Transverse colon (tissue), 4 donors: Measurements from ENCODE around the gene HPD. TPM values are rescaled to one million over a fixed set of nuclear protein-coding genes. Genes with fewer than 3 reads are reported as not detected.

Source experiments
- DNase-seq: peaks from one replicate; pipeline ENCODE4 v3.0.0-alpha.2; 2019
- H3K27ac ChIP-seq, 4 donors: fragments of 200-600 bp; sonication (generic); 2 replicates each; pipeline ENCODE4 v1.5.1; 2016 to 2018; ENCODE audit warnings: inconsistent platforms in 4 of 4
- H3K27me3 ChIP-seq: fragments of 200-600 bp; sonication (generic); 2 replicates; pipeline ENCODE4 v1.5.1; 2017; ENCODE audit warnings: inconsistent platforms
- H3K36me3 ChIP-seq, 4 donors: fragments of 200-600 bp; sonication (generic); 2 replicates each; pipeline ENCODE4 v1.5.1; 2017 to 2019; ENCODE audit warnings: inconsistent platforms in 4 of 4
- H3K4me1 ChIP-seq, 4 donors: fragments of 200-600 bp; sonication (generic); 2 replicates each; pipeline ENCODE4 v1.5.1; 2017 to 2020; ENCODE audit warnings: inconsistent platforms in 4 of 4
- H3K4me3 ChIP-seq, 4 donors: fragments of 200-600 bp; sonication (generic); 1 replicate in 1 of 4; 2 replicates in 3 of 4; pipeline versions ENCODE4 v1.5.1 to v1.6.1; 2017 to 2019; ENCODE audit warnings: inconsistent platforms in 4 of 4
- H3K9me3 ChIP-seq, 2 donors: fragments of 200-600 bp; sonication (generic); 2 replicates each; pipeline ENCODE4 v1.5.1; 2017 to 2019; ENCODE audit warnings: inconsistent platforms in 2 of 2
- EP300 ChIP-seq: sonication (generic); formaldehyde crosslinking; IDR thresholded peaks from one replicate; pipeline ENCODE4 v1.6.1; 2017; ENCODE audit warnings: antibody characterized with exemption, low read depth
- POLR2A ChIP-seq: fragments of 450-650 bp; IDR thresholded peaks from one replicate; pipeline ENCODE4 v1.6.1; 2016; ENCODE audit warnings: antibody characterized with exemption, mild to moderate bottlenecking, moderate library complexity
- POLR2AphosphoS5 ChIP-seq, 3 donors: sonication (generic); formaldehyde crosslinking; IDR thresholded peaks; one replicate each; pipeline ENCODE4 v1.6.1; 2016; ENCODE audit warnings: antibody characterized with exemption in 3 of 3
- WGBS, 2 donors: methylation state at CpG; one replicate each; pipeline ENCODE4 v1.1.5; 2018; ENCODE audit warnings: low coverage in 1 of 2; 5-methylcytosine and 5-hydroxymethylcytosine counted together
- in situ Hi-C, 4 donors: fragments of 200-750 bp; cut with MboI; loops; one replicate each; pipeline versions ENCODE4 v1.15.0 to v1.15.1; 2017; ENCODE audit warnings: low sequenced_read_pairs in 3 of 4, low pct_ligation_motif_present in 1 of 4, low pct_unique_long_range_greater_than_20kb in 1 of 4
- intact Hi-C: fragments of 100-400 bp; cut with DNase I; formaldehyde crosslinking; loops from one replicate; pipeline ENCODE4 v1.15.1; 2023; ENCODE audit warnings: low total_unique reads
- total RNA-seq, 4 donors: library from RNA; depleted of rRNA; stranded (reverse); fragments of >200 nt; gene quantifications; one replicate each; pipeline ENCODE4 v1.1.0, GENCODE V29; 2016
- TF ChIP-seq, protein P1 (sequence below), 5 experiments: fragments of 200-600 bp in 3 of 5; fragments of 450-650 bp in 2 of 5; sonication (generic) in 3 of 5; IDR thresholded peaks; 1 replicate in 2 of 5; 2 replicates in 3 of 5; pipeline ENCODE4 v1.5.1; 2016 to 2017; ENCODE audit warnings: antibody characterized with exemption in 5 of 5, inconsistent platforms in 3 of 5, mild to moderate bottlenecking in 2 of 5, moderate library complexity in 1 of 5

The HPD gene
- total RNA-seq, 4 donors from 2014 or later = 0.41 TPM; not detected in 3

DNA sequence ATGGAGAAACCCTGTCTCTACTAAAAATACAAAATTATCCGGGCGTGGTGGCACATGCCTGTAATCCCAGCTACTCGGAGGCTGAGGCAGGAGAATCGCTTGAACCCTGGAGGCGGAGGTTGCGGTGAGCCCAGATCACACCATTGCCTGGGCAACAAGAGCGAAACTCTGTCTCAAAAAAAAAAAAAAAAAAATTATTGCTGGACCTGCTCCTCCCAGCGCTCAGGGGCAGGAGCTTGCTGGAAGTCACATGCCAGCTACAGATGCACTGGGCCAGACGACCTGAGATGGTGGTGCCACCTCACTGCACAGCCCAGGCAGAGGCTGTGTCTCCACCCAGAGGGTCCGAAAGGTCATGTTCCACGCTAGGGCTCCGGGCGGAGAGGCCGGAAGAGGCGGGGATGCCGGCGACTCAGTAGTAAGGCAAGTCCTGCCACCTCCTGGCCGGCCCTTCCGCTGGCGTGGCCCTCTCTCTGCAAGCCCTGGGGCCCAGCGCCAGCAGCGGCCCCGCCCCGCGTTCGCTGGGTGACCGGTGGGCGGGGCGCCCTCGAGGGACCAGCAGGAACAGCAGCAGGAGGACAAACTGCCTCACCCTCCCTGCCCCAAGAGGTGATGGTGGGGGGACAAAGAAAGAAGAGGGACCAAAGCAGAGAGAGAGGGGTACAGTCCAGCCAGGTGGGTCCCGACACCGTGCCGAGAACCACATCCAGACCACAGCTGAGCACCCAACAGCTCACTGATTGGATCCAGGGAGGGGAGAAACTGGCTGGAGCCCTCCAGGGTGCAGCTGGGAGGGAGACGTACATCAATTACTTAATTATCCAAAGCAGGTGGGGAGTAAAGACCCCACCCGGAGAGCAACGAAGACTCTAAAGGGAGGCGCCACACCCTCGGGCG, 61.6 kb downstream of the HPD start:
- no peaks in the 10 kb centered on the region for H3K27me3 ChIP-seq
- H3K9me3 ChIP-seq = no peaks in the 10 kb centered on the region
- in situ Hi-C loops (loop anchor here in 3 of 4 donors (10.0 kb wide), 2 partner anchors 88 to 102 kb away; partner anchors contain the start of gene PSMD9 (in 1 of the 3)), intact Hi-C loops (no loop called here)
- H3K27ac ChIP-seq = peak overlapping the region; percentile 100
- peak overlapping the region in 3 of 4 donors; percentile 3 to 77 (median 75) for H3K4me3 ChIP-seq
- peaks cover 49 to 70% (median 68%) of the 10 kb centered on the region in 4 donors for H3K4me1 ChIP-seq
- WGBS, 2 donors = 19% methylated on average over 39 of the region's 39 CpGs; no CpG with 5 or more reads in 1 of the 2 donors
- DNase-seq = peak; percentile 96
- peak; percentile 80 to 88 (median 82) for TF ChIP-seq POLR2AphosphoS5 (IDR thresholded peaks at IDR 0.05)
- TF ChIP-seq POLR2A = peak; percentile 74
- TF ChIP-seq, protein P1, sequence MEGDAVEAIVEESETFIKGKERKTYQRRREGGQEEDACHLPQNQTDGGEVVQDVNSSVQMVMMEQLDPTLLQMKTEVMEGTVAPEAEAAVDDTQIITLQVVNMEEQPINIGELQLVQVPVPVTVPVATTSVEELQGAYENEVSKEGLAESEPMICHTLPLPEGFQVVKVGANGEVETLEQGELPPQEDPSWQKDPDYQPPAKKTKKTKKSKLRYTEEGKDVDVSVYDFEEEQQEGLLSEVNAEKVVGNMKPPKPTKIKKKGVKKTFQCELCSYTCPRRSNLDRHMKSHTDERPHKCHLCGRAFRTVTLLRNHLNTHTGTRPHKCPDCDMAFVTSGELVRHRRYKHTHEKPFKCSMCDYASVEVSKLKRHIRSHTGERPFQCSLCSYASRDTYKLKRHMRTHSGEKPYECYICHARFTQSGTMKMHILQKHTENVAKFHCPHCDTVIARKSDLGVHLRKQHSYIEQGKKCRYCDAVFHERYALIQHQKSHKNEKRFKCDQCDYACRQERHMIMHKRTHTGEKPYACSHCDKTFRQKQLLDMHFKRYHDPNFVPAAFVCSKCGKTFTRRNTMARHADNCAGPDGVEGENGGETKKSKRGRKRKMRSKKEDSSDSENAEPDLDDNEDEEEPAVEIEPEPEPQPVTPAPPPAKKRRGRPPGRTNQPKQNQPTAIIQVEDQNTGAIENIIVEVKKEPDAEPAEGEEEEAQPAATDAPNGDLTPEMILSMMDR (IDR thresholded peaks at IDR 0.05) = peak in 4 of 5 experiments; percentile 22 to 55 (median 36)
- TF ChIP-seq EP300 = peak; percentile 16
- no peaks in the 10 kb centered on the region for H3K36me3 ChIP-seq

DNA sequence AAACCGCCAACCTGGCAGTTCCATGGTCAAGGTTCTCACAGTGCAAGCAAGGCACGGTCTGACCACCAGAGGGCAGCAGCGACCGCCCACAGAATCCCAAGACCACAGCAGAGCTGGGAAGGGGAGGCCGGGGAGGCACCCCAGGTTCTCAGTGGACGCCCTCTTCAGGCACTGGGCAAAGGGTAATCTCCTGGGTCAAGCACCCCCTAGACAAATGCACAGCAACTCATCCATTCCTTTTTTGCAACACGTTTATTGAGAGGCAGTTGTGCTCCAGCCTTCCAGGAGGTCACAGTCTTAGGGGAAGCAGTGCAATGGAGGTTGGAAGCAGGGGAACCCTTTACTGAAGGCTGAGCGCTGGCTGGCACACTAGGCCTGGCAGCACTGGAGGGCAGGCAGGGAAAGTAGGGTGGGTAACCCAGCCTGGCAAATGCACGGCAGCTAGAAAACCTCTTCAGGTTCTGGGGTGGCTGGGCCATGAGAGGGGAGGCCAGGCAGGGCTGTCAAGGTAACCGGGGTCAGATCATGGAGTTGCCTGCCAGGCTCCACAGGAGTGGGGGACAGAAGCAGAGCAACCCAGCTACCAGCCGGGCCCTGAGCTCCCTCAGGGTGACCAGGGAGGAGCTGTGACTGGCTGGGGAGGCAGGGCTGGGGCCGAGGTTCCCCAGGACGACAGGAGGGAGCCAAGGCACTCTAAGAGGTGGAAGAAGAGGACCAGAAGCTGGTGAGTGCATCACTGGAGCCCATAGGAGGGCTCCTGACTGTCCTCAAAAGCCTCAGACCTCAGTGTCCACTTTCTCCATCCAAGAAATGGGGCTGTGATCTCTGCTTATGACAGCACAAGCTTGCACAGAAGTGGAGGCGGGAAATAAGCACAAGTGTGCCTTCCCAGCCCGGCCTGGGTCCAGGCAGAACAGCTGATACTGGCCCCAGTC, 63.4 kb downstream of the HPD start:
- Histone ChIP-seq H3K9me3 (no peaks in the 10 kb centered on the region), H3K27ac (peak overlapping the region; percentile 100), H3K36me3 (no peaks in the 10 kb centered on the region), H3K27me3 (no peaks in the 10 kb centered on the region), H3K4me1 (peaks cover 49 to 88% (median 71%) of the 10 kb centered on the region in 4 donors), H3K4me3 (peak overlapping the region in 1 of 4 donors; percentile 33)
- intact Hi-C loops = loop anchor here (2.0 kb wide), 2 partner anchors 18 to 94 kb away; partner anchors contain the start of gene PSMD9
- DNase-seq = peak; percentile 94
- 33 to 100% methylated on average over 2 to 14 of the region's 15 CpGs for WGBS, 2 donors
- TF ChIP-seq EP300 (no peak), POLR2AphosphoS5 (IDR thresholded peaks at IDR 0.05) (peak in 2 of 3 donors; percentile 27 to 48), POLR2A (no peak)
- TF ChIP-seq, protein P1 (IDR thresholded peaks at IDR 0.05) = peak; percentile 91 to 98 (median 97)
- in situ Hi-C loops = loop anchor here in 3 of 4 donors (10.0 kb wide), 2 partner anchors 90 to 100 kb away; partner anchors contain the start of gene PSMD9 (in 1 of the 3)

DNA sequence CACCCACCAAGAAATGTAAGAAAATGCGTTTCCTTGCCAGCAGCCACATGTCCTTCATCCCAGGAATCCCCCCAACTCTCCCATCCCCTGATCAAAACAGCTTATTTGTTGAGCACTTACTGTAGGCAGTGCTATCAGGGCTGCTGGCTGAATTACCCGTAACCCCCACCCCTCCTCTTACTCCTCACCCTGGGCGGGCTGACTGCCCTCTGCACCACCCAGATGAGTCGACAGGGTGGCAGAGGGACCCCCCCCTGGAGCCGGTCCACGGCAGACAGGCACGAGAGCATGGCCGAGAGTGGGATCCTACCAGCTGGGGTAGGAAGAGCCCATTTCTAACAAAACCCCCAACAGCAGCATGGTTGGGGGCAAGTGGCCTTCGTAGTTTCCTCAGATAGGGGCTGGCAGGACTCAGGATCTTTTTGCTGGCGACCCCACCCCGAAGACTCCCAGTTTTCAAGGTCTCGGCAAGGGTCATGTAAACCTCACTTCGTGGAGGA, 64.1 kb downstream of the HPD start:
- peaks cover 49 to 91% (median 71%) of the 10 kb centered on the region in 4 donors for H3K4me1 ChIP-seq
- no peaks in the 10 kb centered on the region for H3K36me3 ChIP-seq
- WGBS, 2 donors = 1% methylated on average over 12 of the region's 13 CpGs; no CpG with 5 or more reads in 1 of the 2 donors
- TF ChIP-seq, protein P1 (IDR thresholded peaks at IDR 0.05) = no peak
- no peak for TF ChIP-seq EP300
- TF ChIP-seq POLR2AphosphoS5 (IDR thresholded peaks at IDR 0.05) = no peak
- peak; percentile 23 for TF ChIP-seq POLR2A
- in situ Hi-C loops = loop anchor here in 3 of 4 donors (5.0 to 10.0 kb wide), 3 partner anchors 90 to 102 kb away; partner anchors contain the start of gene PSMD9 (in 1 of the 3)
- peak overlapping the region; percentile 100 for H3K27ac ChIP-seq
- H3K4me3 ChIP-seq = peak overlapping the region in 2 of 4 donors; percentile 33 to 44
- H3K27me3 ChIP-seq = no peaks in the 10 kb centered on the region
- no peaks in the 10 kb centered on the region for H3K9me3 ChIP-seq
- intact Hi-C loops = loop anchor here (2.0 to 5.0 kb wide), 3 partner anchors 18 to 97 kb away; partner anchors contain the start of gene PSMD9
- peak; percentile 46 for DNase-seq
